ENCODE data around the gene PCAT7. TPM values are rescaled to one million over a fixed set of nuclear protein-coding genes. Genes with fewer than 3 reads are reported as not detected.

Gene PCAT7
- total RNA-seq, 1 donor from 2014 or later: 0.35 TPM

GRCh38 chr9:94514722-94515121, 40.2 kb upstream of the PCAT7 start:
- intact Hi-C loops (cut with DNase I): no loop called here
- no peak for DNase-seq
- H3K36me3 ChIP-seq: no peaks in the 10 kb centered on the region
- no peak for TF ChIP-seq CTCF (IDR thresholded peaks at IDR 0.05)
- no peak for ATAC-seq
- H3K27ac ChIP-seq: no peak overlapping the region
- H3K27me3 ChIP-seq: no peaks in the 10 kb centered on the region
- no peak overlapping the region for H3K4me3 ChIP-seq
- no peaks in the 10 kb centered on the region for H3K9me3 ChIP-seq
- no peaks in the 10 kb centered on the region for H3K4me1 ChIP-seq

GRCh38 chr9:94517254-94517653, 37.6 kb upstream of the PCAT7 start:
- ATAC-seq (no peak), DNase-seq (no peak)
- Histone ChIP-seq H3K27me3 (no peaks in the 10 kb centered on the region), H3K9me3 (no peaks in the 10 kb centered on the region), H3K4me1 (no peaks in the 10 kb centered on the region), H3K36me3 (no peaks in the 10 kb centered on the region), H3K4me3 (no peak overlapping the region), H3K27ac (no peak overlapping the region)
- no peak for TF ChIP-seq CTCF (IDR thresholded peaks at IDR 0.05)
- intact Hi-C loops (cut with DNase I): no loop called here

GRCh38 chr9:94525396-94526035, 29.4 kb upstream of the PCAT7 start:
- Histone ChIP-seq H3K9me3 (no peaks in the 10 kb centered on the region), H3K27me3 (no peaks in the 10 kb centered on the region), H3K4me1 (no peaks in the 10 kb centered on the region), H3K4me3 (no peak overlapping the region), H3K27ac (no peak overlapping the region), H3K36me3 (no peaks in the 10 kb centered on the region)
- DNase-seq: no peak
- ATAC-seq: no peak
- TF ChIP-seq CTCF (IDR thresholded peaks at IDR 0.05): no peak
- intact Hi-C loops (cut with DNase I): no loop called here

- DNase-seq: no peak
- no peak for TF ChIP-seq CTCF (IDR thresholded peaks at IDR 0.05)
- intact Hi-C loops (cut with DNase I): no loop called here
- Histone ChIP-seq H3K9me3 (no peaks in the 10 kb centered on the region), H3K4me1 (no peaks in the 10 kb centered on the region), H3K27ac (no peak overlapping the region), H3K36me3 (no peaks in the 10 kb centered on the region), H3K4me3 (no peak overlapping the region), H3K27me3 (no peaks in the 10 kb centered on the region)
- no peak for ATAC-seq
These were observed 28.6 kb upstream of the PCAT7 start for GRCh38 chr9:94526271-94526670.

- H3K9me3 ChIP-seq: no peaks in the 10 kb centered on the region
- TF ChIP-seq CTCF (IDR thresholded peaks at IDR 0.05): no peak
- no peak overlapping the region for H3K27ac ChIP-seq
- no peak for DNase-seq
- no peaks in the 10 kb centered on the region for H3K27me3 ChIP-seq
- intact Hi-C loops (cut with DNase I): no loop called here
- H3K4me3 ChIP-seq: no peak overlapping the region
- H3K4me1 ChIP-seq: no peaks in the 10 kb centered on the region
- no peak for ATAC-seq
- no peaks in the 10 kb centered on the region for H3K36me3 ChIP-seq
These were observed 27.9 kb upstream of the PCAT7 start for GRCh38 chr9:94526951-94527350.

GRCh38 chr9:94528886-94529285, 26.0 kb upstream of the PCAT7 start:
- Histone ChIP-seq H3K36me3 (no peaks in the 10 kb centered on the region), H3K4me1 (no peaks in the 10 kb centered on the region), H3K9me3 (no peaks in the 10 kb centered on the region), H3K27me3 (no peaks in the 10 kb centered on the region), H3K4me3 (no peak overlapping the region), H3K27ac (no peak overlapping the region)
- intact Hi-C loops (cut with DNase I): no loop called here
- no peak for DNase-seq
- no peak for TF ChIP-seq CTCF (IDR thresholded peaks at IDR 0.05)
- ATAC-seq: no peak

All from upper lobe of right lung (tissue), 1 donor.